ENCODE data around the gene C5AR2.
"Not testable (repeated sequence)": the region's sequence is repeated elsewhere in the genome, so short reads cannot be mapped to it uniquely, and the experiment has no call there.

C5AR2 gene

DNA sequence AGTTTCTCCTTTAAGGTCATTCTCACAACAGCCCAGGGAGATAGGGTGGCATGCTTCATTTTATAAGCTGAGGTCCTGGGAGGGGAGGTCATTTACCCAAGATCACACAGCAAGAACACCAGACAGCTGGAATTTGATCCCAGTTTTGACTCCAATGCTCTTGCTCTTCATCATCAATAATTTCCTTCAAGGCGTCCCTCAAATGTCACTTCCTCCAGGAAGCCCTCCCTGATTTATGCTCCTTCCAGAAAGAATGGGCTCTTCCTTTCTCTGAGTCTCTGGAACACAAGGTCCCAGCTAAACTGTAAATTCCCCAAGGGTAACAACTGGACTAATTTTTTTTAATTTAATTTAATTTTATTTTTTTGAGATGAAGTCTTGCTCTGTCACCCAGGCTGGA is 12.4 kb downstream of the C5AR2 start:
- H3K27me3 ChIP-seq (ENCODE audit: insufficient read depth, low read depth), result peaks cover 15% of the 10 kb centered on the region; the same call in 1 of the 2 replicates

DNA sequence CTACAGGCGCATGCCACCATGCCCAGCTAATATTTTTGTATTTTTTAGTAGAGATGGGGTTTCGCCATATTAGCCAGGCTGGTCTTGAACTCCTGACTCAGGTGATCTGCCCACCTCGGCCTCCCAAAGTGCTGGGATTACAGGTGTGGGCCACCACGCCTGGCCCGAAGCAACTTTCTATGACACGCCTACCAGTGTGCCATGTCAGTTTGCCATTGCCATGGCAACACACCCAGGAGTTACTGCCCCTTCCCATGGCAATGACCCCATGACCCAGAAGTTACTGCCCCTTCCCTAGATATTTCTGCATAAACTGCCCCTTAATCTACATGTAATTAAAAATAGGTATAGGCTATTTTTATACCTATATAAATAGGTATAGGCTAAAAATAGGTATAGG is 14.0 kb downstream of the C5AR2 start:
- H2AFZ ChIP-seq (ENCODE audit: low read depth); H3K4me2 ChIP-seq; H3K9ac ChIP-seq; H4K20me1 ChIP-seq (ENCODE audit: insufficient read depth); H3K27ac ChIP-seq; H3K4me3 ChIP-seq (IDR thresholded peaks at IDR 0.05; ENCODE audit: insufficient read depth, low read depth, low read length); H3K36me3 ChIP-seq (ENCODE audit: insufficient read depth): not testable (repeated sequence)
- Histone ChIP-seq H3K27me3 (ENCODE audit: insufficient read depth, low read depth) (peaks cover 11% of the 10 kb centered on the region; the same call in 1 of the 2 replicates), H3K4me1 (ENCODE audit: low read depth, poor library complexity, severe bottlenecking) (peaks cover 17% of the 10 kb centered on the region), H3K79me2 (ENCODE audit: insufficient read depth, low read depth) (peaks cover 16% of the 10 kb centered on the region; the same call in 1 of the 2 replicates)

More for the DNA sequence above, 12.4 kb downstream of the C5AR2 start:
- Histone ChIP-seq H3K79me2 (ENCODE audit: insufficient read depth, low read depth) (0 out of 2 replicates have a peak, but pooled peaks cover 2% of the 10 kb centered on the region), H3K4me3 (IDR thresholded peaks at IDR 0.05; ENCODE audit: insufficient read depth, low read depth, low read length) (no peak overlapping the region), H4K20me1 (ENCODE audit: insufficient read depth) (no peaks in the 10 kb centered on the region), H3K27ac (no peak overlapping the region), H2AFZ (ENCODE audit: low read depth) (no peak overlapping the region), H3K36me3 (ENCODE audit: insufficient read depth) (no peaks in the 10 kb centered on the region), H3K4me2 (no peak overlapping the region), H3K4me1 (ENCODE audit: low read depth, poor library complexity, severe bottlenecking) (peaks cover 6% of the 10 kb centered on the region), H3K9ac (no peak overlapping the region)
- TF ChIP-seq, protein P1, sequence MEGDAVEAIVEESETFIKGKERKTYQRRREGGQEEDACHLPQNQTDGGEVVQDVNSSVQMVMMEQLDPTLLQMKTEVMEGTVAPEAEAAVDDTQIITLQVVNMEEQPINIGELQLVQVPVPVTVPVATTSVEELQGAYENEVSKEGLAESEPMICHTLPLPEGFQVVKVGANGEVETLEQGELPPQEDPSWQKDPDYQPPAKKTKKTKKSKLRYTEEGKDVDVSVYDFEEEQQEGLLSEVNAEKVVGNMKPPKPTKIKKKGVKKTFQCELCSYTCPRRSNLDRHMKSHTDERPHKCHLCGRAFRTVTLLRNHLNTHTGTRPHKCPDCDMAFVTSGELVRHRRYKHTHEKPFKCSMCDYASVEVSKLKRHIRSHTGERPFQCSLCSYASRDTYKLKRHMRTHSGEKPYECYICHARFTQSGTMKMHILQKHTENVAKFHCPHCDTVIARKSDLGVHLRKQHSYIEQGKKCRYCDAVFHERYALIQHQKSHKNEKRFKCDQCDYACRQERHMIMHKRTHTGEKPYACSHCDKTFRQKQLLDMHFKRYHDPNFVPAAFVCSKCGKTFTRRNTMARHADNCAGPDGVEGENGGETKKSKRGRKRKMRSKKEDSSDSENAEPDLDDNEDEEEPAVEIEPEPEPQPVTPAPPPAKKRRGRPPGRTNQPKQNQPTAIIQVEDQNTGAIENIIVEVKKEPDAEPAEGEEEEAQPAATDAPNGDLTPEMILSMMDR (conservative IDR thresholded peaks at IDR 0.05; ENCODE audit: low read depth, low read length), result no peak

DNA sequence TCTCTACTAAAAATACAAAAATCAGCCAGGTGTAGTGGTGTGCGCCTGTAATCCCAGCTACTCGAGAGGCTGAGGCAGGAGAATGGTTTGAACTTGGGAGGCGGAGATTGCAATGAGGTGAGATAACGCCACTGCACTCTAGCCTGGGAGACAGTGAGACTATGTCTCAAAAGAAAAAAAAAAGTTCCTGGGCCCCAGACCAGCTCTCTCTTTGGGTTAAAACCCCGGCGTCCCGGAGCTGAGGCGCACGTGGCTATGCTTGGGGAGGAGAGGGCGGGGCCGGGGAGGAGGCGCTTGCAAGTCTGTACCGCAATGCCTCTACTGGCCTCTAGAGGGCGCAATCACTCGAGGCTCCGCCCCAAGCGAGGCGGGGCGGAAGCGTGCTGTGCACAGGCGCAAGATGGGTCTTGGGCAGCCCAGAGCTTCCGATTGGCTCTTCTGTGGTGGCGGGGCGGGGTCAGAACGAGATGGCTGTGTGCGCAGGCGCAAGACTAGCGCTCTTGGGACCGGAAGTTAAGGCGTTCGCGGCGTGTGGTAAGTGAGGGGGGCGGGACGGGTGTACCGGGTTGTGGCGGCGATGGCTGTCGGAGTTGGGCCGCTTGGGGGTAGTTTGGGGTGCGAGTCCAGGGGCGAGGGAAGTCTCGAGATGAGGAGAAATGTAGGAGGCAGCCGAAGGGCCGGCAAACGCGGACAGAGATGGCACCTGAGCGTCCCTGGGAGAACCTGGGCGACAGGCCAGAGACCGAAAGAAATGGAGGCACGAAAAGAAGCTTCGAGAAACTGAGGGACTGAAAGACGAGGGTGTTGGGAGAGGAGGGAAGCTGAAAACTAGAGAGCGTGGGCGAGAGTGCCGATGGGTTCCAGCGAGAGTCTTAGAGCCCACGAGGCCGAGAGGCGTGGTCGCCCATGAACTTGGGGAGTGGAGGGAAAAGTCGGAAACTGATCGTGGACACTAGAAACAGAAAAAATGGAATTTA is 17.1 kb downstream of the C5AR2 start, which contains the start of gene DHX34:
DHX34 (plus strand) TSS at position 497 of the 977 bp plus-strand sequence. CDS start 3,716 bp downstream, outside the sequence.
- peak within 1 kb of the TSS; percentile 66 for H3K4me3 ChIP-seq (IDR thresholded peaks at IDR 0.05; ENCODE audit: insufficient read depth, low read depth, low read length)
- H3K27me3 ChIP-seq (ENCODE audit: insufficient read depth, low read depth), result peaks cover 4% of the 10 kb centered on the region; the same call in 1 of the 2 replicates
- H2AFZ ChIP-seq (ENCODE audit: low read depth), result peak within 1 kb of the TSS; percentile 84
- peak within 1 kb of the TSS; percentile 64 for H3K9ac ChIP-seq
- H3K4me1 ChIP-seq (ENCODE audit: low read depth, poor library complexity, severe bottlenecking), result peaks cover 17% of the 10 kb centered on the region
- H4K20me1 ChIP-seq (ENCODE audit: insufficient read depth), result no peaks in the 10 kb centered on the region
- TF ChIP-seq, protein P1 (conservative IDR thresholded peaks at IDR 0.05; ENCODE audit: low read depth, low read length), result peak; percentile 97
- peaks cover 3% of the 10 kb centered on the region; the same call in 1 of the 2 replicates for H3K36me3 ChIP-seq (ENCODE audit: insufficient read depth)
- H3K27ac ChIP-seq, result no peak within 1 kb of the TSS
- peaks cover 20% of the 10 kb centered on the region; the same call in 1 of the 2 replicates for H3K79me2 ChIP-seq (ENCODE audit: insufficient read depth, low read depth)
- H3K4me2 ChIP-seq, result peak within 1 kb of the TSS; percentile 77

DNA sequence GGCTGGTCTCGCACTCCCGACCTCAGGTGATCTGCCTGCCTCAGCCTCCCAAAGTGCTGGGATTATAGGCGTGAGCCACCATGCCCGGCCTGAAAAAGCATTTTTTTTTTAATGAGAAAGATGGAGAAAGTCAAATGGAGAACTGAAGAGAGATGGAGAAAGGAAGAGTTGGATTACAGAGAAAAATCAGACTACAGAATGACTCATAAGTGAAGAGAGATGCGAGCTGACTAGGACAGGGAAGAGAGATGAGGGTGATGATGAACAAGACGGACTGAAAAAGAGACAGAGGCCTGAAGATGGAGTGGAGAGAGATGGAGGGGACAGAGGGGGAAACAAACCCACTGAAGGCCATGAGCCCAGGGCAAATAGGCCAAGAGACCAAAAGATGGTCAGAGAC is 18.7 kb downstream of the C5AR2 start:
- Histone ChIP-seq H3K4me3 (IDR thresholded peaks at IDR 0.05; ENCODE audit: insufficient read depth, low read depth, low read length) (no peak overlapping the region), H3K4me1 (ENCODE audit: low read depth, poor library complexity, severe bottlenecking) (peaks cover 17% of the 10 kb centered on the region), H3K9ac (no peak overlapping the region), H3K79me2 (ENCODE audit: insufficient read depth, low read depth) (peaks cover 20% of the 10 kb centered on the region; the same call in 1 of the 2 replicates), H3K27me3 (ENCODE audit: insufficient read depth, low read depth) (0 out of 2 replicates have a peak, but pooled peaks cover 4% of the 10 kb centered on the region), H4K20me1 (ENCODE audit: insufficient read depth) (no peaks in the 10 kb centered on the region), H3K27ac (no peak overlapping the region), H3K36me3 (ENCODE audit: insufficient read depth) (peaks cover 5% of the 10 kb centered on the region; the same call in 1 of the 2 replicates), H3K4me2 (peak overlapping the region; percentile 77), H2AFZ (ENCODE audit: low read depth) (no peak overlapping the region)
- TF ChIP-seq, protein P1 (conservative IDR thresholded peaks at IDR 0.05; ENCODE audit: low read depth, low read length), result no peak
